GM03348 (cell line): ENCODE measurements around the gene GDAP2.

Experiments used
- DNase-seq: peaks from one replicate; pipeline ENCODE4 v3.0.0; 2012; ENCODE audit warnings: low spot score

Gene GDAP2

DNA sequence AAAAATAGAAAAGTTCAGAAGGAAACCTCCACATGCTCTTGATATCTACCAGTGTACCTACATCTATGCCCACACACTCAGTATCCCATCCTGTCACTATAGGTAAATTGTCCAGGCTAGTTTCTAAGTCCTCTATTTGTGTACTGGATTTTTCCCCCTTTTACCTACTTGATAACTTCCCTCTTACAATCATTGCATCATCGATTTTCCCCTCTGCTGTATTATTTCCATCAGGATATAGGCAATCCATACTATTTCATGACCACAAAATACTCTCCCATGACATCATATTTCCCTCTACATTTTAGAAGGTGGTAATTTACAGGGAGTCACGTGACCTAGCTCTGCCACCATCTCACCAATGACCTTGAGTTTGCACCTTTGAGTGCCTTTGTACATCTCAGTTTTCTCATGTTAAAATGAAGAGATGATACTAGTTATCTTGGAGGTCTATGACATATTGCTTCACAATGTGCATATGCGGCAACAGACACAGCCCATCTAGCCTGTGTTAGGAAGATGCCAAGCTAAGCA is 88.2 kb downstream of the GDAP2 start:
- DNase-seq = no peak

DNA sequence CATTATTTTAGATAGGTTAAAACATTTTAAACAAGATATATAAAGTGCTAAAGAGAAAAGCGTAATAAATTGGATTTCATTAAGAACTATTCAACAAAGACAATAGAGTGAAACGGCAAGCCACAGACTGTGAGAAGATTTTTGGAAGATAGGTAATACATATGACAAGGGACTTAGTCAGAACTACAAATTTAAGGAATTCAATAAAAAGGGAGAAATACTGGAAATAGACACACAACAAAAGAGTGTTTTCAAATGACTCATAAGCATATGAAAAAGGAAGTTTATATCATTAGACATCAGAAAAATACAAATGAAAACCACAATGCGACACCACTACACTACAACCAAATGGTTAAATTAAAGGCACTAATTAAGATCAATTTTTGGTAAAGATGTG is 90.5 kb downstream of the GDAP2 start:
- DNase-seq = peak; percentile 56

DNA sequence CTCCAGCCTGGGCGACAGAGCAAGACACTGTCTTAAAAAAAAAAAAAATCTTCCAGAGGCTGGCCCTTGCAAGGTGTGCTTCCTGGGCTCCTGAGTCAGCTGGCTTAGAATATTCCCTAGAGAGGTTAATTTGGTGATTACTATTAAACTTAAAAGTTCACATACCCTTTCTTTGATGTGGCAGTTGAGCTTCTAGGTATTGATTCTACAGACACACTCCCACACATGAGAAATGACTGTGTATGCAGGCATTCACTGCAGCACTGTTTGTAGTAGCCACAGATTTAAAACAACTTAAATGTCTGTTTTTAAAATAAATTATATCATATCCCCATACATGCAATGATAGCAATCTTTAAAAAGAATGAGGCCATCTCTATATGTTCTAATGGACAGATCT is 93.4 kb downstream of the GDAP2 start:
- no peak for DNase-seq

DNA sequence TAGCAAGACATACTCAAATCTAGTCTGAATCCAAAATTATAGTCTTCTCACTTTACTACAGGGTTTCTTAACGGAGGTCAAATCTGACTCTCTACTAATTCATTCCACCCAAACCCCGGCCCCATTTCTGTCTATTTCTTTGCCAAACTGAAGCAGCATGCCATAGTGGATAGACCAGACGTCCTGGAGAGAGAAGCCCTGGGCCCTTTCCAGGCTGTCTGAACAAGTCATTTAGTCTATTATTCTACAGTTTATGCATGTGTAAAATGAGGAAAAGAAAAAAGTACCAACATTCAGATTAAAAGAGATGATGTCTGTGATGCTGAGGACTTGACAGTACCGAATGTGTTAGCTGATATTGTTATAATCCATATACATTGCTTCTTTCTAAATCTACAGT is 95.0 kb downstream of the GDAP2 start:
- no peak for DNase-seq

DNA sequence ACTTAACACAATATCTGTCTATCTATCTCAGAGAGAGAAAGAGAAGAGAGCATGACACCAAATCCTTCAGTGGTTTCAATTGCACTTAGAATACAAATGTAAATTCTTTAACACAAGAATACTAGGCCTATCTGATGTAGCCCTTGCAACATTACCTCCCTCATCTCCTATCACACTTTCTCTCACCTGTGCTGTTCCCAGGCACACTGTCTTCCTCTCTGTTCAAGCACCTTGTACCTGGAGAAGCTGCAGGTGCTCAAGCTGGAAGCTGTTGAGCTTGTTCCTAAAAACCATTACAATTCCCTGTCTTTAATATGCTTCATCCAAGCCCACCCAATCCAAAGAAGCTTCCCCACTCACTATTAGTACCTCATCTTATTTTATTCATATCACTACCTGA is 97.0 kb downstream of the GDAP2 start:
- DNase-seq = no peak

DNA sequence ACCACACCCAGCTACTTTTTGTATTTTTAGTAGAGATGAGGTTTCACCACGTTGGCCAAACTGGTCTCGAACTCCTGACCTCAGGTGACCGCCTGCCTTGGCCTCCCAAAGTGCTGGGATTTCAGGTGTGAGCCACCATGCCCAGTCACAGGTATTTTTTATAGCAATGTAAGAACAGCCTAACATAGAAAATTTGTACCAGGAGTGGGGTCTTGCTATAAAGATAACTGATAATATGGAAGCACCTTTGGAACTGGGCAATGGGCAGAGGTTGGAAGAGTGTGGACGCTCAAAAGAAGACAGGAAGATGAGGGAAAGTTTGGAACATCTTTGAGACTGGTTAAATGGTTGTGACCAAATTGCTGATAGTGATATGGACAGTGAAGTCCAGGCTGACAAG is 99.2 kb downstream of the GDAP2 start:
- DNase-seq = no peak

DNA sequence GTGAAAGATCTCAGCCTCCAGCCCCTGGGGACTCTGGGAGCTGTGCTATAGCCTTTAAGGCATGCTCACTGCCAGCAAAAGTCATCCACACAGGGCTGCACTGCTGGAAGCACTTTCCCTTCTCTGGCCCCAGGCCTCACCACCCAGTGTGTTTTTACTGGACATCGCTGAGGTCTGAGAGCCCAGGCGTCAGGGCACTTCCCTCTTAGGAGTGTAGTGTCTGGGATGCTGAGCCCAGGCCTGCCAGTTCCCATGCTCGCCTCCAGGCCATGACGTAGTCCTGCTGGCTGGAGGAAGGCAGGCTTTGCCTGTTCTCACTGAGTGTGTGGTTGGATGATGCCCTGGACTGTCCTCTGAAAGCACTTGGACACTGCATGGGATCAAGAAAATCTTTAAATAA is 101.2 kb downstream of the GDAP2 start:
- peak; percentile 62 for DNase-seq

DNA sequence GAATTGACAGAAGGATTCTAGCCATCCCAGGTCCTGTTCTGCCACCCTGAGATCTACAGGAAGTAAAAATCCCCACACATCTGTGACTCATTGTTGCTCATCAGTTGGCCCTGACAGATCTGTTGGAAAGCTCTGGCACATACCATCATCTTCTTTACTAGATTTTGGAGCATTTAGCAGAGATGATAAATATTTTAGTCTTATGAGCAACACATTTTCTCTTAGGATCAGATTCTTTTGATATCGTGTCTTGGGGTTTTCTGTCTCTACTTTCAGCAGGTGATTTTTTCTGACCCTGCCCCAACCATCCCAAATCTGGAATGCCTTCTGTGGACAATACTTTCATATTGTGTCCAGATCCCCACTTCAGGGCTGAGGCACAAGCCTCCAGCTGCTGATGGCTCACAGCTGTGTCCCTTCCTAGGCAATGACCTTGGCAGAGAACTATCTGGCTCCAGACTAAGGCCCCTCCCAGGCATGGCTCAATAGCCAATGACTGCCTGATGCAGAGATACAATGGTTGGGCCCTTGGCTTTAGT is 102.8 kb downstream of the GDAP2 start:
- DNase-seq = peak; percentile 73

DNA sequence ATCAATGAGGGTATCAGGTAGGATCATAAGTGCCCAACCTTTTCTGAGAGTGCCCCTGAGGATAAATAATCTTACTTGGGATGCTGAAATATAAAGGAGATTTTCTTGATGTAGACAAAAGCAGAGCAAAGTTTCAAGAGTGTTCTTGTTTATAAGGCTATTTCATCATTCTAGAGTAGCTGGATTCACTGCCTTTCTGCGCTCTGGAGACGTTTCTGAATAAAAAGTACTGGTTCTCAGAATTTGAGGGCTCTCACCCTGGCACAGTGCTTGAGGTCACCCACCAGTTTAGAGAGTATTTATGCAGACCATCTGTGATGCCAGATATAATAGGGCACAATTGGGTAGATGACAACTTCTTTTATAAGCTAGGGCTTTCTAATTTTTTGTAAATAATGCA is 103.3 kb downstream of the GDAP2 start:
- DNase-seq = no peak

DNA sequence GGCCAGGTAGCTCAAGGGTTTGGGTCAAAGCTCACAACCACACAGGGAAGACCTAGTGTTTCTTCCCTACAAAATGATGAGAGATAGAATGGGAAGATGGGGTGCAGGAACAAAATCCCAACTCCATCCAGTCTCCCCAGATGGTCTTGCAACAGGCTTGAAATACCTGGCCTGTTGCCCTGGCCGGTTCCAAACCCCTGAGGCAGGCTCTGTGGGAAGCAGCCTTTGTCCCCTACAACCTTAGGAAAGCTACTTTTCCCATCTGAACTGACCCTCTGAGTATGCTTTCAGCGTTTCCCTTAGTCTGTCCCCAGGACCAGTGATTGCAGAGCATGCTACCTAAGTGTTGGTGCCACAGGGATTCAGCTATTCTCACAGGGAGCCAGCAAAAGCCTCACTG is 104.0 kb downstream of the GDAP2 start:
- no peak for DNase-seq

DNA sequence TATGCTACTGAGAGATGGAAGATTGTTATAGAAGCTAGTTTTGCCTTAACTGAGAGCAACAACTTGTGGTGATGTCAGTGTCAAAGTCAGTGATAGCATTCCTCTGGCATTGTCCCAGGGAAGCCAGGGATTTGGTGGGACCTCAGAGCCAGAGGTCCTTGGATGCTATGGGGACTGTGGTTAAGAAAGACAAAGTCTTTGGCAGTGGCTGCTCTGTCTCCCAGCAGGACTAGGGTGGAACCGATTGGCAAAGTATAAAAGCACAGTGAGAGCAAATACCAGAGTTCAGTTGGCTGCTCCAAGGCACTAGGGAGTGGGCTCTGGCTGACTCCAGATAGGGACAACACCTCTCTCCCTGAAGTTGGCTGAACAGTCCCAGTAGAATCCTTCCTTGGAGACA is 104.8 kb downstream of the GDAP2 start:
- no peak for DNase-seq

DNA sequence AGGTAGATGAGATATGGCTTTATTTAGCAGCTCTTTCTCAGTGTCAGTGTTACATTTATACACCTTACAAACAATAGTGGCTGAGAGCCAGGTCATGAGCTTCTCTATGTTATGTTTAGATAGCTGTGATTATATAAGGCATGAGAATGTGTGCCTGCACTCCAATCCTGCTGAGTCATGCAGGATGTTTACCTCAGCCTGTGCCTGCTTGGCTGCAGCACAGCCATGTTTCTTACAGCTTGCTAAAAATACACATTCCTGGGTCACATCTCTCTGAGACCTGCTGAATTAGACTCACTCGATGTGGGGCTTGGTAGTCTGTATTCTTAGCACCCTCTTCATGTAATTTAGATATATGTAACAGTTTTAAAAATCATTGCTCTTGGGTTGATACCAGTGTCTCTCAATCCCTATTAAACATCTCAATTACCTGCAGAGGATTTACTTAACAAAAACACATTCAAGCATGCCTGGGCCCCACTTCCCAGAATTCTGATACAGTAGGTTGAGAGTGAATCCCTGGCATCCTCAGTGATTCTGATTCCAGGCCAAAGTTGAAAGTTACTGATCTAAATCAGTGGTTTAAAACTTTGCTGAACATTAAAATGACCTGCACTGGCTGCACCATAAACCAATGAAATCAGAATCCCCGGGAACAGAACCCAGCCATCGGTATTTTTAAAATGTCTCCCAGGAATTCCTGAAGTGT is 107.5 kb downstream of the GDAP2 start:
- peak; percentile 40 for DNase-seq

DNA sequence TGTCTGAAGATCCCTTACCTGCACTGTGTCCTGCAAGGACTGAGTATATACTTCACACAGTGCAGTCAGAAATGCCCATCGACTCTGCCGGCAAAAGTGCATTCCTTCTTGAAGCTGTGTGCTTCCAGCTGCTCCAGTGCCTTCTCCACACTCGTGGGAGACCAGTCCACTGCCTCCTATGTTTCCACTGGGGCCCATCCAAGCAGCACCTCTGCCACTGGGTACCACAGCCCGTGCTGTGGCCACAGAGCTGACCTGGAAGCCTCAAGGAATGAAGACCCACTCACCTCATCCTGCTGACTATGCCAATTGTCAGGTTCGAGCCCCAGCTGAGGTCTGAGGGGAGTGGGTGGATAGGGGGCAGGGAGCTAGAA is 108.1 kb downstream of the GDAP2 start:
- no peak for DNase-seq

DNA sequence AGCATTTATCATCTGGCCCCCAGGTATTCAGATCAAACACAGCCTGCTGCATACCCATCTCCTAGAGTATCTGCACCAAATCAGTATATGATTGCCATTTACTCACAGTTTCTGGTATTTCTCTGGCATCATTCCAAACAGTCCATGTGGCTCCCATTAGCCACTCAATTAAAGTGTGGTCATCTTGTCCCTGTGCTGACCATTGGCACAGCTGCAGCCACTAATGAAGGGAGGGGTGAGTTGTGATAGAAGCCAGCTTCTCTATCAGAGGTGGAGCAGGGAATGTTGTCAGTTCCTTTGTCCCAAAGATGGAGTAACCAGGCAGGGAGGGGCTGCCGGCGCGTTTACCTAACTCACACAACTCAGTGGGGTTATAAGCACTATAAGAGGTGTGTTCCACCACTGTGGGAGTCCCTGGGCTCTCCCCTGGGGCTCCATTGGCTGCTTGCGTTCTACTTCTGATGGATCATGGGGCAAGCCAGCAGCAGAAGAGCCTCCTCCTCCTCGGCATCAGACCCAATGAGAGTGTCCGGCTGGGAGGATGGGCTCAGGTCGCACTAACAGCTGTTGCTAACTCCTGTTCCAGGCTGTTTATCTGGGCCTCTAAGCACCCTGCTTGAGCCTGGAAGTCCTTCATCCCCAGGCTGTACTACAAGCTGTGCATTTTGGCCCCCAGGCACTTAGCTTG is 108.6 kb downstream of the GDAP2 start:
- DNase-seq = no peak

DNA sequence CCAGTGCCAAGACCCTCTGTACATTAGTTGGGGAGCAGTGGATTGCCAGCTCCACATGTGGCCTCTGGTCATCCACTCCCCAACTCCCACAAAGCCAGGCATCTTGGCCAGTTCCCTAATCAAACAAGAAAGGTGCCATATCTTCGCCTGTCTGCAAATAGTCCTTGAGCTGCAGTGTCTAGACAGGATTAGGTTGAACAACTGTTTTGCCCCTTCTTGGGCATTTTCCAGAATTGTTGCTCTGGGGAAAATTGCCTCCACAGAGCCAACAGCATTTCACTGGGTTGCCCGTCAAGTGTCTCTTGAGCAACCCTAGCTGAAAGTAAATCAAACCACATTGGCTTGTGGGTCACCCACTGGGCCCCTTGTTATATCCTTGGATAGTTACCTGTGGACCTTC is 109.3 kb downstream of the GDAP2 start:
- no peak for DNase-seq

DNA sequence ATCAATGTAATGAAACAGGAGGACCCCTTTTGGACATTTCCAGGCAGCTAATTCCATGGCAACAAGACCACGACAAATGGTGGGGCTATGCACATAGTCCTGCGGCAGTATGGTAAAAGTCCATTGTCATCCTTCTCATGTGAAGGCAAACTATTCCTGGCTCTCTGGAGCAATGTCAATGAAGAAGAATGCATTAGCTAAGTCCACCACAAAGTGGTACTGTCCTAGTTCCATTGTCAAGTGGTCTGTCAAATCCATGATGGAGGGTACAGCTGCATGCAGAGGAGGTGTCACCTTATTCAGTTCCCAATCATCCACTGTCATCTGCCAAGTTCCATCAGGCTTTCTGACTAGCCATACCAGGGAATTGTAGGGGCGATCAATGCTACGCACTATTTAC is 110.1 kb downstream of the GDAP2 start:
- DNase-seq = no peak

DNA sequence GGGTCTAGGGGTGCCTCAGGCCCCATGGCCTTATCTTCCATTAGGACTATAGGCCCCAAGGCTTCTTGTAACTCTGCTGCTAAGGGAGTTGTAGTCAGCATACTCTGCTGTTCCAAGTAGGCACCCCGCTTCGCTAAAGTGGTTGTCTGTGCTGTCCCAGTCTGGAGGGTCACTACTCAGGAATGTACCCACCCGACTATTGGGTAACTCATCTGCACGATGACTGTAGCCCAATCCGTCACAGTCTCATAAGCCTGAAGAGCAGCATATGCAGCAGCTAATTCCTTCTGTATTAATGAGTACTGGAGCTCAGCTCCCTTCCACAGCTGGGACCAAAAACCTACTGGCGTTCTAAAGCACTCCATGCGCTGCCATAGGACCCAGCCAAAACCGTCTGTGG is 111.0 kb downstream of the GDAP2 start:
- no peak for DNase-seq

DNA sequence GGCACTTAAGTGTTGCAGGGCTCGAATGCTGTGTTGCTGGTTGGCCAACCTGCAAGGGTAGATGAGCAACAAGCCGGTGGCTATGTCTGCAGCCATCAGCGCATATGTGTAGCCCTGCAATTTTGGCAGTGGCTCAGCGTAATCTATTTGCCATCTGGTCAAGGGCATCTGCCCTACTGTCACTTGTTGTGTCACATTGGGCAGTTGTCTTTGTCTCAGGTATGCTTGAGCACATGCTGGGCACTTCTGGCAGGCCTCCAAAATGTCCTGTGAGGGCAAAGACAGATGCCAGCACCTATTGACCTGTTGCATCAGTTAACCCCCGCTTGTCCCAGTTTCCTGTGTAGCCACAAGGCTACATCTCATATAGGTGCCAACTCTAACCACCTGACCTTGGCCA is 111.8 kb downstream of the GDAP2 start:
- no peak for DNase-seq

DNA sequence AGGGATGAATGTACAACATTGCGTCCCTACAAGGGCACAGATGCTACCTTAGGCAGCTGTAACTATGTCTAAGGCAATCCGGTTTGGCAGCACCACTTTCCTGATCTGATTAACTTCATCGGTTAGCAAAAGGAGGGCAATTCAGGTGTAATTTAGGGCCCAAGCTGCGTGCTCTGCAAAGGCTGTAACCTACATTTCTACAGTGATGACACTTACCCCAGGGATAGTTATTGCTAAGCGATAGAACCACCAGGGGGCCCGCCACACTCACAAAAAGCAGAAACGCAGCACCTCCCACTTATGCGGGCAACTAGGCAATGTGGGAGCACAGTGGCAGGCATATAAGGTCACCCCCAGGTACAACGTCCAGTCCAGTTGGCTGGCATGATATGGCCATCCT is 113.5 kb downstream of the GDAP2 start:
- DNase-seq = no peak

DNA sequence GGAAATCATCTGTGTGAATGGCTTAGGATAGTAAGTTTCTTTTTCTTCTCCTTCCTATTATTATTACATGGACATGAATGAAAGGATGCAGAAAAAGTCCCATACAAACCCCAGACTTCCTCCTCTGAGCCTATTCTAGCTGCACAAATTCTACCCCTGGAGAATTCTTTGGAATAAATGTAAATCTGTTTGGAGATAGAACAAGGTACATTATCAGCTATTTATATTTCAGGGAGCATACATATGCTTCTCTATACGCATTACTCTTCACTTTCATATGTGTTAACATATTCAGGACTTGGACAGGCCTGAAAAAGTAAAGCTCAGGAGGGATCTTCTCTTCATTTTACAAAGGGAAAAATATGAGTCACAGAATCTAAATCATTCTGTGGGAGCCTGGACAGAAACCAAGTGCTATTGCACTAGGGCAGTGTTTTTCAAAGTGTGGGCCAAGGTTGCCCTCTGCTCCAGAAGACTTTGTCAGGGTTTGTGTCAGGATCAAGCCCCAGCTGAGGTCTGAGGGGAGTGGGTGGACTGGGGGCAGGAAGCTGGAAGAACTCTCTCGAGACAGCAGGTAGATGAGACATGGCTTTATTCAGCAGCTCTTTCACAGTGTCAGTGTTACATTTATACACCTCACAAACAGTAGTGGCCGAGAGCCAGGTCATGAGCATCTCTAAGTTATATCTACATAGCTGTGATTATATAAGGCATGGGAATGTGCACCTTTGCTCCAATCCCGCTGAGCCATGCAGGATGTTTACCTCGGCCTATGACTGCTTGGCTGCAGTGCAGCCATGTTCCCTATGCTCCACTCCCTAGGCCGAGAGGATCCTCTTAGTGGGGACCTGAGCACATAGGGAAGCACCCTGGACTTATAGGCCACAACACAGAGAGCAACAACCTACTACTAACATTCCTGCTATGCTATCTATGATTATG is 114.3 kb downstream of the GDAP2 start:
- peak; percentile 39 for DNase-seq
